NOMO-1 treated with DMSO at 0.1 percent for 48 hours (cell line): ENCODE data around the gene OR7G2.
"Not testable (repeated sequence)": the region's sequence is repeated elsewhere in the genome, so short reads cannot be mapped to it uniquely, and the experiment has no call there.

ENCODE experiments used
- DNase-seq: peaks from one replicate; lab custom pipeline; 2025; ENCODE audit not compliant: unreplicated experiment; lab: John Stamatoyannopoulos, UW

The OR7G2 gene

DNA sequence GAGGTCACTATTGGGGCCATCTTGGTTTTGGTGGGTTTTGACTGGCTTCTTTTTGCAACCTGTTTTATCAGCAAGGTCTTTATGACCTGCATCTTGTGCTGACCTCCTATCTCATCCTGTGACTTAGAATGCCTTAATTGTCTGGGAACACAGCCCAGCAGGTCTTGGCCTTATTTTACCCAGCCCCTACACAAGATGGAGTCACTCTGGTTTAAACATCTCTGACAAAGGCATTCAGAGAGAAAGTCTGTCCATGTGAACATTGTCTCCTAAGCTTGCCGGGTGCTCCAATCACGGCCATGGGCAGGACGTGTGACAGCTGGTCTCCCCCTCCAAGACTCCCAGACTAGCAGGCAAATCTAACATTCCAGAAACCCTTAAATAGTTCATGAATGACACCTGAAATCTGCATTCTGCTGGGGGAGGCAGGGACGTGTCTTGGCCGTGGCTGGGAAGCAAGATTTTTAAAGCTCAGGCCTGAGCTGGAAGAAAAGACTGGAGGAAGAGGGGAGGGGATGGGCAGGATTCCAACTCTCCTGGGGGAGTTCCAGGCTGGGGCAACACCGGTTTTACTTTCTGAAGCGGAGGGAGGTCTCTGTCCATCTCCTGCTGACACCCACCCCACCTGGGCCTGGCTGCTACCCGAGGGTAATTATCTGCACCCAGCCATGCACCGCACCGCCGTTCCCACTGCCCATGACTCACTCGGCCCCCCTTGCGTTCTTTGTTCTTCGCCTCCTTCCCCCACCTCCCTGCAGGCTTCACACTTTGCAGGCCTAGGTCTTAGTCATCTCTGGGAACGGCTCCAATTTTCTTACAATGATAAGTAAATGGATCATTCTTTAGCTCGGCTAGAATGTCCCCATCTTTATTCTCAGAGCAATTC, 32.0 kb downstream of the OR7G2 start:
- no peak for DNase-seq

DNA sequence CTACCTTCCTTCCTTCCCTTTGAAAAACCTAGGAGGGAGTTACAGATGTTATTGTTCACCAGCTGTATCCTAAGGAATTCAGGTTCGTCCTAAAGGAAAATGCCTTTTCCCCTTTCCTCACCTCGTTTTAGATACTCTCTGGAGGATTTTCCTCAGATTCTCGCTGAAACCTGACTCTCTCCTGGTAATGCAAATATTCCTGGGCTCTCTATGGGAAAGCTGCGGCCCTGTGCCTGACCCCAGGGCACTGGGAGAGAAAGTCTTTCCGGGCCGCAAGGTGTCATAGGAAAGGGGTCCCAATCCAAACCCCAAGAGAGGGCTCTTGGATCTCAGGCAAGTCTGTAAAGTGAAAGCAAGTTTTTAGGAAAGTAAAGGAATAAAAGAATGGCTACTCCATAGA, 33.5 kb downstream of the OR7G2 start:
- DNase-seq = no peak

GRCh38 chr19:9071720-9072119, 35.6 kb downstream of the OR7G2 start:
- DNase-seq = not testable (repeated sequence)

GRCh38 chr19:9070066-9070465, 37.2 kb downstream of the OR7G2 start:
- DNase-seq = no peak

DNA sequence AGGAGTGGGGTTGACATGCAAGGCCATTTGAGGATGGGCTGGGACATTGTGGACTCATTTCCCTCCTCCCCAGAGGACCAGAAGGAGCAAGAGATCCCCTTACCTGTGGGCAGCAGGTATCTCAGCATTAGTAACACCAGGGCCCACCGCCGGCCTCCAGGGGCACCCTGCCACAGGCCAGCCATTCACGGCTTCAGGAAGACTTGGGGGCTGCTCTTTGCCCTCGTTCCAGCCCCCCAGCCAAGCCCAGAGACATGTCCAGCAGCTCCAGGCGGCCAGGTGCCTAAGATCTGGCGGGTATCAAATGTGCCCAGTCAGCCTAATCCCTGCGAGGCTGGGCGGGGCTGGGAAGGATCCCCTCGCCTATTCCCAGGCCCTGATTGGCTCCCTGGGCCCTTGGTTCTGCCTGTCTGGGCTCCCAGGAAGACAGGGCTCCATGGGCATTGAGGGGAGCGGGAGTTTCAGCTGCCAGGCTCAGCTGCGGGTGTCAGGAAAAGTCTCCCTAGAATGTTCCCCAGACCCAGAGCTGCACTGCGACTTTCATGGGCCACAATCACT, 41.7 kb downstream of the OR7G2 start:
- DNase-seq = no peak

DNA sequence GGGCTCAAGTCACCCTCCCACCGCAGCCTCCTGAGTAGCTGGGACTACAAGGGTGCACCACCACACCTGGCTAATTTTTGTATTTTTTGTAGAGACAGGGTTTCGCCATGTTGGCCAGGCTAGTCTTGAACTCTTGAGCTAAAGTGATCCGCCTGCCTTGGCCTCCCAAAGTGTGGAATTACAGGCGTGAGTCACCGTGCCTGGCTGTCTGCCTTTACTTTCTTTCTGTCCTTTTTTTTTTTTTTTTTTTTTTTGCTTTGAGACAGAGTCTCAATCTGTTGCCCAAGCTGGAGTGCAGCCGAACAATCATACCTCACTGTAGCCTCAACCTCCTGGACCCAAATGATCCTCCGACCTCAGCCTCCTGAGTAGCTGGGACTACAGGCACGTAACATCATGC, 45.4 kb downstream of the OR7G2 start:
- no peak for DNase-seq

GRCh38 chr19:9060564-9061340, 46.5 kb downstream of the OR7G2 start:
- DNase-seq = no peak

DNA sequence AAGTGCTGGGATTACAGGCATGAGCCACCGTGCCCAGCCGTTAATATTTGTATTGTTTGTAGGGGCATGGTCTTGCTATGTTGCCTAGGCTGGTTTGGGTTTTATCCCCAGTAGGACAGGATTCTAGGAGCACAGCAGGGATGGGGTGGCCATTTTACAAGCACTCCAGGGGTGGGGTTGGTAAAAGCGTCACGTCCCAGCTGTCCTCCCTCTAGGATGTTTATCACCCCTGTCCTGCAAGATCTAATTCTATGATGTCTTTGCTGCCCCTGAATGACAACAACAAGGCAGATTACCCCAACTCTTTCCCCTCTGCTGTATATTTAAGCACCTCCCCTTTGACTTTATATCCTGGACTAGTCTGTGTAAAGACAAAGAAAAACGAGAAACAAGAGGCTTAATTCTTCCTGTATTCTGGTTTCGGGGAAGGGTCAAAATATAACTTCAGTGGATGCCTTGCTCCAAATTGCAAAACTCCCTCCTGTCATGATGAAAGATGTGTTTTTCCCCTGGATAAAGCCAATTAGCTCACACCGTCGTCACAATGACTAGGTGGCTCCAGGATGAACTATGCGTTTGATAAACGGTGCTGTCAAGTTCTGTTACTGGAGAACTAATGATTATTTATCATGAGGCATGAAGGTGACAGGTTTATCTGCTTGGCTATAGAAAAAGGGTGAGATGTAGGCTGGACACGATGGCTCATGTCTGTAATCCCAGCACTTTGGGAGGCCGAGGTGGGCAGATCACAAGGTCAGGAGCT, 48.2 kb downstream of the OR7G2 start:
- no peak for DNase-seq

DNA sequence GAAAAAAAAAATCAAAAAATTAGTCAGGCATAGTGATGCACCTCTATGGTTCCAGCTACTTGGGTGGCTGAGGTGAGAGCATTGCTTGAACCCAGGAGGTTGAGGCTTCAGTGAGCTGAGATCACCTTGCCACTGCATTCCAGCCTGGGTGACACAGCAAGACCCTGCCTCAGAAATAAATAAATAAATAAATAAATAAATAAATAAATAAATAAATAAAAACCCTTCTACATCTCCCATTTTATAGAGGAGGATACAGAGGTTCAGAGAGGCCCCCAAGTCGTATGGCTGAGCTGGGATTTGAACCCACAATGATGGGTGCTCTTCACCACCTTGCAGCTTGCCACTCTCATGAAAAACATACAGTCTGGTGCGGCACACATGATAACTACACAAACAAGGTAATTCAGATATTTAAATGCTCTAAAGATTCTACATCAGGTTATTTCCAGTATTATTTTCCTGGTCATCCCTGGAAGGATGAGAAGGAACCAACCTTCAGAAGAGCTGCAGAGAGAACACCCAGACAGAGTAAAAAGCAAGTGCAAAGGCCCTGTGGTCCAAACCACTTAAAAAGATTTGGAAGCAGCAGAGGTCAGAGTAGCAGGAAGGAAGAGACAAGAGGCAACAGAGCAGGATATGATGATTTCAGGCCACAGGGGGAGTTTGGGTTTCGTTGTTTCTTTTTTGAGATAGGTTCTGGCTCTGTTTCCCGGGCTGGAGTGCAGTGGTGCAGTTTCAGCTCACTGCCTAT, 49.6 kb downstream of the OR7G2 start:
- no peak for DNase-seq

GRCh38 chr19:9056131-9056530, 51.1 kb downstream of the OR7G2 start:
- DNase-seq = not testable (repeated sequence)

- no peak for DNase-seq
Measured at GRCh38 chr19:9054765-9055164, 52.5 kb downstream of the OR7G2 start.

- DNase-seq = no peak
Measured at GRCh38 chr19:9054207-9054606, 53.1 kb downstream of the OR7G2 start.

DNA sequence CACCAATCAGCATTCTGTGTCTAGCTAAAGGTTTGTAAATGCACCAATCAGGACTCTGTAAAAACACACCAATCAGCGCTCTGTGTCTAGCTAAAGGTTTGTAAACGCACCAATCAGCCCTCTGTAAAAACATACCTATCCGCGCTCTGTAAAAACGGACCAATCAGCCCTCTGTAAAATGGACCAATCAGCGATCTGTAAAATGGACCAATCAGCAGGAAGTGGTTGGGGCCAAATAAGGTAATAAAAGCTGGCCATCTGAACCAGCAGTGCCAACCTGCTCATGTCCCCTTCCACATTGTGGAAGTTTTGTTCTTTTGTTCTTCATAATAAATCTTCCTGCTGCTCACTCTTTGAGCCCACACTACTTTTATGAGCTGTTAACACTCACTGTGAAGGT, 53.6 kb downstream of the OR7G2 start:
- not testable (repeated sequence) for DNase-seq

DNA sequence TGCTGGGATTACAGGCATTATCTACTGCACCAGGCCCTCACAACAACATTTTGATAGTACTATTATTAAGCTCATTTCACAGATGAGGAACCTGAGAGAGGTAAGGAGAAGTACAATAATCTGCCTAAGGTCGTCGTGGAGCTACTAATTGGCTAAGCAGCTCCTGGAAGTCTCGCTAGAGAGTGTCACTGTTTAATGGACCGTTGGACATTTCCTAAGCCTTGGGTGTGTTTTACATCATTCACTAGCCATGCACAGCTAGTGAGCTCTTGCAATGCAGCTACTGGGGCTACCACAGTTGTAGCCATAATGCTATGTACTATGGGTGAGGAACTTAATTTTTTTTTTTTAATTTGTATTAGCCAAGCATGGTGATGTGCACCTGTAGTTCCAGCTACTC, 54.4 kb downstream of the OR7G2 start:
- no peak for DNase-seq
